H1 (cell line): Measurements from ENCODE around the gene VPS18. TPM values are rescaled to one million over a fixed set of nuclear protein-coding genes. Genes with fewer than 3 reads are reported as not detected.

ENCODE experiments used
- ATF2 ChIP-seq: IDR thresholded peaks from 2 replicates; pipeline ENCODE4 v1.6.1; 2012; ENCODE audit warnings: low read length, inconsistent platforms
- BACH1 ChIP-seq: IDR thresholded peaks from 2 replicates; pipeline ENCODE4 v1.6.1; 2012; ENCODE audit warnings: low read length, improper control_type of control experiment
- EGR1 ChIP-seq: IDR thresholded peaks from 2 replicates; pipeline ENCODE4 v1.6.1; 2011; ENCODE audit warnings: low read depth, low read length, borderline replicate concordance
- EZH2 ChIP-seq: fragments of 200-600 bp; sonication (generic); IDR thresholded peaks from 2 replicates; pipeline ENCODE4 v1.7.1; 2012; ENCODE audit warnings: low read depth, mild to moderate bottlenecking, moderate library complexity, low read length, inconsistent platforms; ENCODE audit not compliant: severe bottlenecking
- KDM5A ChIP-seq: fragments of 200-600 bp; IDR thresholded peaks from 2 replicates; pipeline ENCODE4 v1.7.1; 2012; ENCODE audit warnings: mild to moderate bottlenecking, low read length, inconsistent platforms, mixed read lengths
- NANOG ChIP-seq: IDR thresholded peaks from 2 replicates; pipeline ENCODE4 v1.6.1; 2011; ENCODE audit warnings: low read length, low read depth, mild to moderate bottlenecking, inconsistent platforms; ENCODE audit not compliant: insufficient read depth, poor library complexity, severe bottlenecking
- RFX5 ChIP-seq: IDR thresholded peaks from 2 replicates; pipeline ENCODE4 v1.6.1; 2011; ENCODE audit warnings: low read depth, low read length, improper control_type of control experiment, borderline replicate concordance
- SIX5 ChIP-seq: IDR thresholded peaks from 2 replicates; pipeline ENCODE4 v1.6.1; 2011; ENCODE audit warnings: mild to moderate bottlenecking, low read depth, low read length
- SP1 ChIP-seq: IDR thresholded peaks from 2 replicates; pipeline ENCODE4 v1.6.1; 2011; ENCODE audit warnings: low read depth, low read length
- polyA plus RNA-seq, 7 experiments: library from polyadenylated mRNA; depleted of rRNA in 3 of 7; stranded (reverse) in 5 of 7; unstranded in 2 of 7; fragments of >200 nt in 5 of 7; fragments of 200-250 nt in 2 of 7; gene quantifications; 1 replicate in 5 of 7; 2 replicates in 1 of 7; 4 replicates in 1 of 7; pipeline versions ENCODE4 v1.2.1 to v1.2.3, GENCODE V29; 2011 to 2013; ENCODE audit warnings: missing spikeins in 2 of 7, mixed read lengths in 2 of 7
- total RNA-seq: library from RNA; stranded (reverse); fragmentation: NEBNext Ultra II Directional; extraction: Animal tissue kit (Norgen Biotek cat#: 25700); gene quantifications from 2 replicates; pipeline ENCODE4 v1.2.1, GENCODE V29; 2021

VPS18 gene
- total and polyA plus RNA-seq, 2 of the 8 experiments (the other 6 are each of a cell fraction or from before 2014, with no cell fraction given), result 28.9 to 32.7 TPM

GRCh38 chr15:40893733-40894680 lies at the start of gene VPS18 (continued):
- 0 out of 2 replicates have a peak, but pooled peaks have one; percentile 67 for TF ChIP-seq KDM5A
- TF ChIP-seq BACH1, result no peak
- no peak for TF ChIP-seq EZH2
- no peak for TF ChIP-seq NANOG
- TF ChIP-seq EGR1, result peak; percentile 65; the same call in 1 of the 2 replicates
- TF ChIP-seq SIX5, result no peak
- no peak for TF ChIP-seq RFX5
- TF ChIP-seq ATF2, result no peak
- TF ChIP-seq SP1, result no peak
